GM12878 (cell line): ENCODE results near the gene USH2A. TPM values are rescaled to one million over a fixed set of nuclear protein-coding genes. Genes with fewer than 3 reads are reported as not detected.

ENCODE experiments used
- ATAC-seq: fragments of 200-7000 bp; cut with Tn5 transposase; 3 replicates; pipeline ENCODE4 v1.9.1; 2020; ENCODE audit warnings: mild to moderate bottlenecking, moderate library complexity
- BruUV-seq: library from RNA; stranded (reverse); fragments of 400-500 nt; replicated peaks from 2 replicates; lab custom pipeline; 2021; lab: Mats Ljungman, UMichigan
- CTCF ChIA-PET: fragments of 300-600 bp; sonication (Branson Sonifier 250); formaldehyde crosslinking; extraction: SDS; loops from one replicate; lab custom pipeline; 2021; ENCODE audit warnings: inconsistent platforms; lab: Yijun Ruan, JAX
- POLR2A ChIA-PET: fragments of 350-600 bp; formaldehyde crosslinking; extraction: SDS; loops from one replicate; lab custom pipeline; 2021; ENCODE audit warnings: inconsistent platforms; lab: Charles Lee
- RAD21 ChIA-PET: fragments of 300-600 bp; sonication (Branson Sonifier 250); formaldehyde crosslinking; loops from one replicate; lab custom pipeline; 2023; ENCODE audit warnings: antibody characterized with exemption; ENCODE audit not compliant: unreplicated experiment; lab: Charles Lee
- SMC1A ChIA-PET: fragments of 300-600 bp; sonication (Branson Sonifier 250); formaldehyde crosslinking; loops from one replicate; lab custom pipeline; 2023; ENCODE audit not compliant: unreplicated experiment, uncharacterized antibody; lab: Charles Lee
- DNase-seq: peaks from one replicate; pipeline ENCODE4 v3.0.0-alpha.2; 2011; ENCODE audit warnings: low read depth, low spot score
- FAIRE-seq: peaks from 3 replicates; lab custom pipeline; 2011; peaks lifted over from hg19 to GRCh38; lab: Jason Lieb, UNC
- H2AFZ ChIP-seq: 2 replicates; pipeline ENCODE4 v1.6.0; 2011; ENCODE audit warnings: low read depth, low read length, control low read depth; ENCODE audit not compliant: control insufficient read depth
- H3K27ac ChIP-seq: 2 replicates; pipeline ENCODE4 v1.5.1; 2011; ENCODE audit warnings: control low read depth; ENCODE audit not compliant: control insufficient read depth, insufficient read depth
- H3K27me3 ChIP-seq, 2 experiments: replicated peaks in 1 of 2; 2 replicates each; pipeline versions ENCODE4 v1.6.0 to v1.6.1; 2011; ENCODE audit warnings: low read length in 1 of 2; ENCODE audit not compliant: control insufficient read depth in 2 of 2, insufficient read depth in 2 of 2
- H3K36me3 ChIP-seq, 2 experiments: 2 replicates each; pipeline ENCODE4 v1.5.1; 2011; ENCODE audit warnings: low read length in 1 of 2; ENCODE audit not compliant: control insufficient read depth in 2 of 2, insufficient read depth in 2 of 2
- H3K4me1 ChIP-seq: 2 replicates; pipeline ENCODE4 v1.6.1; 2011; ENCODE audit warnings: mild to moderate bottlenecking, low read length, moderate library complexity, mixed read lengths; ENCODE audit not compliant: control insufficient read depth, insufficient read depth
- H3K4me2 ChIP-seq: 2 replicates; pipeline ENCODE4 v1.6.0; 2011; ENCODE audit warnings: control low read depth; ENCODE audit not compliant: control insufficient read depth, insufficient read depth
- H3K4me3 ChIP-seq: fragments of 200-600 bp; sonication (generic); 2 replicates; pipeline ENCODE4 v1.5.1; 2016
- H3K79me2 ChIP-seq: 2 replicates; pipeline ENCODE4 v1.6.0; 2011; ENCODE audit warnings: low read length; ENCODE audit not compliant: control insufficient read depth, insufficient read depth
- H3K9ac ChIP-seq: 2 replicates; pipeline ENCODE4 v1.8.0; 2011; ENCODE audit warnings: low read length, control low read depth, mixed read lengths; ENCODE audit not compliant: control insufficient read depth, insufficient read depth
- H3K9me3 ChIP-seq: replicated peaks from 3 replicates; pipeline ENCODE4 v1.5.1; 2011; ENCODE audit warnings: mild to moderate bottlenecking, low read length; ENCODE audit not compliant: control insufficient read depth, insufficient read depth
- H4K20me1 ChIP-seq: 2 replicates; pipeline ENCODE4 v1.6.0; 2011; ENCODE audit not compliant: control insufficient read depth, insufficient read depth
- BCL11A ChIP-seq: IDR thresholded peaks from 2 replicates; pipeline ENCODE4 v1.6.1; 2011; ENCODE audit warnings: low read depth, low read length
- ELK1 ChIP-seq: IDR thresholded peaks from 2 replicates; pipeline ENCODE4 v1.6.1; 2012; ENCODE audit warnings: low read depth, low read length, improper control_type of control experiment
- EP300 ChIP-seq, 2 experiments: fragments of 150-350 bp in 1 of 2; IDR thresholded peaks; 2 replicates each; pipeline ENCODE4 v1.6.1; 2011 to 2012; ENCODE audit warnings: low read depth in 2 of 2, low read length in 2 of 2, borderline replicate concordance in 1 of 2, improper control_type of control experiment in 1 of 2, inconsistent platforms in 1 of 2; ENCODE audit not compliant: control insufficient read depth in 1 of 2
- ETV6 ChIP-seq, 2 experiments: fragments of 450-650 bp in 1 of 2; IDR thresholded peaks in 1 of 2; conservative IDR thresholded peaks in 1 of 2; 2 replicates each; pipeline ENCODE4 v1.6.1; 2014; ENCODE audit warnings: antibody characterized with exemption in 1 of 2, borderline replicate concordance in 1 of 2, low read depth in 1 of 2, mild to moderate bottlenecking in 1 of 2, moderate library complexity in 1 of 2
- EZH2 ChIP-seq: IDR thresholded peaks from 2 replicates; pipeline ENCODE4 v1.6.1; 2012; ENCODE audit warnings: low read depth, mild to moderate bottlenecking, control low read depth, inconsistent platforms, low read length, borderline replicate concordance; ENCODE audit not compliant: control insufficient read depth
- FOS ChIP-seq: IDR thresholded peaks from 3 replicates; pipeline ENCODE4 v1.6.1; 2011; ENCODE audit warnings: borderline replicate concordance; ENCODE audit not compliant: insufficient read length; ENCODE audit errors: extremely low read depth
- JUNB ChIP-seq: IDR thresholded peaks from 2 replicates; pipeline ENCODE4 v1.6.1; 2016; ENCODE audit warnings: antibody characterized with exemption, mild to moderate bottlenecking
- LARP7 ChIP-seq: fragments of 450-650 bp; IDR thresholded peaks from 2 replicates; pipeline ENCODE4 v1.6.1; 2017; ENCODE audit warnings: mild to moderate bottlenecking
- MAX ChIP-seq: IDR thresholded peaks from 2 replicates; pipeline ENCODE4 v1.6.1; 2012; ENCODE audit warnings: low read depth, low read length, improper control_type of control experiment
- NBN ChIP-seq: fragments of 450-650 bp; IDR thresholded peaks from 2 replicates; pipeline ENCODE4 v1.6.1; 2016
- NR2C1 ChIP-seq: fragments of 450-650 bp; IDR thresholded peaks from 2 replicates; pipeline ENCODE4 v1.6.1; 2017; ENCODE audit warnings: antibody characterized with exemption, mild to moderate bottlenecking, moderate library complexity
- RAD51 ChIP-seq: fragments of 450-650 bp; IDR thresholded peaks from 2 replicates; pipeline ENCODE4 v1.6.1; 2016; ENCODE audit warnings: moderate library complexity, mild to moderate bottlenecking, inconsistent platforms
- SMC3 ChIP-seq: IDR thresholded peaks from 2 replicates; pipeline ENCODE4 v1.6.1; 2011; ENCODE audit warnings: low read length, improper control_type of control experiment, borderline replicate concordance
- STAT1 ChIP-seq: fragments of 450-650 bp; conservative IDR thresholded peaks from 2 replicates; pipeline ENCODE4 v1.6.1; 2014; ENCODE audit warnings: antibody characterized with exemption, mild to moderate bottlenecking
- YY1 ChIP-seq: IDR thresholded peaks from 2 replicates; pipeline ENCODE4 v1.6.1; 2011; ENCODE audit warnings: low read depth, mild to moderate bottlenecking, low read length
- ZNF384 ChIP-seq: IDR thresholded peaks from 2 replicates; pipeline ENCODE4 v1.6.1; 2012; ENCODE audit warnings: low read depth, mild to moderate bottlenecking, low read length, improper control_type of control experiment, borderline replicate concordance
- WGBS: methylation state at CpG from one replicate; pipeline ENCODE4 v1.1.6; 2016; ENCODE audit warnings: low lambda C conversion rate; ENCODE audit not compliant: insufficient replicate concordance, insufficient coverage; ENCODE audit errors: missing lambda C conversion rate; 5-methylcytosine and 5-hydroxymethylcytosine counted together
- in situ Hi-C: fragments of 300-500 bp; cut with MboI; formaldehyde crosslinking; loops from 9 replicates; pipeline ENCODE4 v1.14.3; 2018; ENCODE audit warnings: mixed read lengths
- intact Hi-C: fragments of 100-400 bp; cut with micrococcal nuclease; formaldehyde crosslinking; loops from one replicate; pipeline ENCODE4 v1.14.2; 2022; ENCODE audit not compliant: unreplicated experiment
- polyA plus RNA-seq, 11 experiments: library from polyadenylated mRNA; depleted of rRNA in 4 of 11; unstranded in 6 of 11; stranded (reverse) in 5 of 11; fragments of >200 nt; fragmentation: Nextera tagmentation in 4 of 11; fragmentation: Illumina TruSeq in 1 of 11; extraction: Ambion mirVana in 4 of 11; extraction: Trizol in 1 of 11; gene quantifications; 1 replicate in 1 of 11; 2 replicates in 10 of 11; pipeline versions ENCODE4 v1.2.1 to v1.2.3, GENCODE V29; 2011 to 2016; ENCODE audit warnings: inconsistent platforms in 2 of 11, missing spikeins in 2 of 11, low read depth in 1 of 11
- total RNA-seq, 4 experiments: library from RNA; depleted of rRNA in 3 of 4; stranded (reverse); fragments of >200 nt in 3 of 4; fragmentation: Illumina TruSeq in 1 of 4; extraction: Trizol in 1 of 4; gene quantifications; 2 replicates each; pipeline versions ENCODE4 v1.2.1 to v1.2.3, GENCODE V29; 2013 to 2021
- TF ChIP-seq, protein P1 (sequence below): fragments of 450-650 bp; IDR thresholded peaks from 2 replicates; pipeline ENCODE4 v1.6.1; 2017; ENCODE audit warnings: mild to moderate bottlenecking, low read depth, inconsistent platforms; ENCODE audit not compliant: poor library complexity, severe bottlenecking
- TF ChIP-seq, protein P2 (sequence below): fragments of 450-650 bp; formaldehyde crosslinking; IDR thresholded peaks from 2 replicates; pipeline ENCODE4 v1.4.0; 2020; ENCODE audit warnings: mild to moderate bottlenecking, moderate library complexity

Gene USH2A
- total and polyA plus RNA-seq, 10 of the 15 experiments (the other 5 are each of a cell fraction or from before 2014, with no cell fraction given) = under 0.01 to 0.20 (median 0.01) TPM; not detected in 2

- no peak for ATAC-seq
- FAIRE-seq = no peak
- Histone ChIP-seq H3K4me3 (no peak overlapping the region), H3K27me3 (no peaks in the 10 kb centered on the region), H3K79me2 (no peaks in the 10 kb centered on the region), H3K4me2 (no peak overlapping the region), H3K36me3 (no peaks in the 10 kb centered on the region), H4K20me1 (no peaks in the 10 kb centered on the region), H3K4me1 (no peaks in the 10 kb centered on the region), H3K27ac (no peak overlapping the region), H3K9me3 (no peaks in the 10 kb centered on the region), H3K9ac (no peak overlapping the region), H2AFZ (no peak overlapping the region)
- TF ChIP-seq NBN (no peak), MAX (no peak), BCL11A (no peak), LARP7 (no peak), EZH2 (no peak), ELK1 (no peak), NR2C1 (no peak), SMC3 (no peak), YY1 (no peak), JUNB (no peak), ZNF384 (no peak), STAT1 (no peak), RAD51 (no peak), ETV6 (conservative IDR thresholded peaks at IDR 0.05 in 1 of 2, IDR thresholded peaks at IDR 0.05 in 1 of 2; ENCODE audit: borderline replicate concordance in 1 of 2, low read depth in 1 of 2) (no peak), EP300 (IDR thresholded peaks at IDR 0.05; ENCODE audit: borderline replicate concordance in 1 of 2, control insufficient read depth in 1 of 2, low read depth in 2 of 2, low read length in 2 of 2) (no peak), FOS (no peak)
- TF ChIP-seq, protein P1, sequence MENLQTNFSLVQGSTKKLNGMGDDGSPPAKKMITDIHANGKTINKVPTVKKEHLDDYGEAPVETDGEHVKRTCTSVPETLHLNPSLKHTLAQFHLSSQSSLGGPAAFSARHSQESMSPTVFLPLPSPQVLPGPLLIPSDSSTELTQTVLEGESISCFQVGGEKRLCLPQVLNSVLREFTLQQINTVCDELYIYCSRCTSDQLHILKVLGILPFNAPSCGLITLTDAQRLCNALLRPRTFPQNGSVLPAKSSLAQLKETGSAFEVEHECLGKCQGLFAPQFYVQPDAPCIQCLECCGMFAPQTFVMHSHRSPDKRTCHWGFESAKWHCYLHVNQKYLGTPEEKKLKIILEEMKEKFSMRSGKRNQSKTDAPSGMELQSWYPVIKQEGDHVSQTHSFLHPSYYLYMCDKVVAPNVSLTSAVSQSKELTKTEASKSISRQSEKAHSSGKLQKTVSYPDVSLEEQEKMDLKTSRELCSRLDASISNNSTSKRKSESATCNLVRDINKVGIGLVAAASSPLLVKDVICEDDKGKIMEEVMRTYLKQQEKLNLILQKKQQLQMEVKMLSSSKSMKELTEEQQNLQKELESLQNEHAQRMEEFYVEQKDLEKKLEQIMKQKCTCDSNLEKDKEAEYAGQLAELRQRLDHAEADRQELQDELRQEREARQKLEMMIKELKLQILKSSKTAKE = no peak
- TF ChIP-seq, protein P2, sequence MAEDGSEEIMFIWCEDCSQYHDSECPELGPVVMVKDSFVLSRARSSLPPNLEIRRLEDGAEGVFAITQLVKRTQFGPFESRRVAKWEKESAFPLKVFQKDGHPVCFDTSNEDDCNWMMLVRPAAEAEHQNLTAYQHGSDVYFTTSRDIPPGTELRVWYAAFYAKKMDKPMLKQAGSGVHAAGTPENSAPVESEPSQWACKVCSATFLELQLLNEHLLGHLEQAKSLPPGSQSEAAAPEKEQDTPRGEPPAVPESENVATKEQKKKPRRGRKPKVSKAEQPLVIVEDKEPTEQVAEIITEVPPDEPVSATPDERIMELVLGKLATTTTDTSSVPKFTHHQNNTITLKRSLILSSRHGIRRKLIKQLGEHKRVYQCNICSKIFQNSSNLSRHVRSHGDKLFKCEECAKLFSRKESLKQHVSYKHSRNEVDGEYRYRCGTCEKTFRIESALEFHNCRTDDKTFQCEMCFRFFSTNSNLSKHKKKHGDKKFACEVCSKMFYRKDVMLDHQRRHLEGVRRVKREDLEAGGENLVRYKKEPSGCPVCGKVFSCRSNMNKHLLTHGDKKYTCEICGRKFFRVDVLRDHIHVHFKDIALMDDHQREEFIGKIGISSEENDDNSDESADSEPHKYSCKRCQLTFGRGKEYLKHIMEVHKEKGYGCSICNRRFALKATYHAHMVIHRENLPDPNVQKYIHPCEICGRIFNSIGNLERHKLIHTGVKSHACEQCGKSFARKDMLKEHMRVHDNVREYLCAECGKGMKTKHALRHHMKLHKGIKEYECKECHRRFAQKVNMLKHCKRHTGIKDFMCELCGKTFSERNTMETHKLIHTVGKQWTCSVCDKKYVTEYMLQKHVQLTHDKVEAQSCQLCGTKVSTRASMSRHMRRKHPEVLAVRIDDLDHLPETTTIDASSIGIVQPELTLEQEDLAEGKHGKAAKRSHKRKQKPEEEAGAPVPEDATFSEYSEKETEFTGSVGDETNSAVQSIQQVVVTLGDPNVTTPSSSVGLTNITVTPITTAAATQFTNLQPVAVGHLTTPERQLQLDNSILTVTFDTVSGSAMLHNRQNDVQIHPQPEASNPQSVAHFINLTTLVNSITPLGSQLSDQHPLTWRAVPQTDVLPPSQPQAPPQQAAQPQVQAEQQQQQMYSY = no peak
- in situ Hi-C loops = no loop called here
- CTCF ChIA-PET = interaction anchor here (1.6 kb wide), 1 partner anchor 27 kb away, joined by 6 read pairs; no protein-coding TSS in a partner anchor
- DNase-seq = no peak
- POLR2A ChIA-PET = no interaction called here
- no TSS peak for BruUV-seq
- WGBS = 9% methylated on average over 1 of the region's 1 CpG
- intact Hi-C loops = no loop called here
- RAD21 ChIA-PET = no interaction called here
- SMC1A ChIA-PET = no interaction called here
These were observed 175.3 kb downstream of the USH2A start for GRCh38 chr1:216247937-216248336.
